Measurements from ENCODE around the gene DPH1.

Gene DPH1

GRCh38 chr17:2027528-2028233, 2.3 kb upstream of the DPH1 start:
- no peak for DNase-seq
- no peak overlapping the region for H3K27ac ChIP-seq
- peaks cover 0 to 61% (median 49%) of the 10 kb centered on the region in 4 donors for H3K4me1 ChIP-seq
- TF ChIP-seq CTCF (IDR thresholded peaks at IDR 0.05): no peak
- H3K36me3 ChIP-seq: no peaks in the 10 kb centered on the region
- intact Hi-C loops (cut with DNase I; ENCODE audit: low total_unique reads): loop anchor here (5.0 kb wide), 1 partner anchor 115 kb away; no protein-coding TSS in a partner anchor
- peaks cover 0 to 69% of the 10 kb centered on the region in 2 donors for H3K27me3 ChIP-seq
- no peaks in the 10 kb centered on the region for H3K9me3 ChIP-seq
- no peak overlapping the region for H3K4me3 ChIP-seq

GRCh38 chr17:2028234-2028614, 1.7 kb upstream of the DPH1 start:
- H3K4me3 ChIP-seq: no peak overlapping the region
- intact Hi-C loops (cut with DNase I; ENCODE audit: low total_unique reads): loop anchor here (5.0 kb wide), 1 partner anchor 116 kb away; no protein-coding TSS in a partner anchor
- no peaks in the 10 kb centered on the region for H3K9me3 ChIP-seq
- H3K4me1 ChIP-seq: peaks cover 0 to 58% (median 49%) of the 10 kb centered on the region in 4 donors
- no peak overlapping the region for H3K27ac ChIP-seq
- DNase-seq: no peak
- peaks cover 0 to under 1% (median under 1%) of the 10 kb centered on the region in 3 donors for H3K36me3 ChIP-seq
- peaks cover 0 to 63% of the 10 kb centered on the region in 2 donors for H3K27me3 ChIP-seq
- no peak for TF ChIP-seq CTCF (IDR thresholded peaks at IDR 0.05)

- Histone ChIP-seq H3K36me3 (peaks cover 0 to 6% (median 6%) of the 10 kb centered on the region in 3 donors), H3K4me3 (no peak overlapping the region), H3K4me1 (peaks cover 0 to 54% (median 44%) of the 10 kb centered on the region in 4 donors), H3K9me3 (no peaks in the 10 kb centered on the region), H3K27me3 (peaks cover 0 to 58% of the 10 kb centered on the region in 2 donors), H3K27ac (no peak overlapping the region)
- intact Hi-C loops (cut with DNase I; ENCODE audit: low total_unique reads): loop anchor here (5.0 kb wide), 1 partner anchor 116 kb away; no protein-coding TSS in a partner anchor
- no peak for TF ChIP-seq CTCF (IDR thresholded peaks at IDR 0.05)
- no peak for DNase-seq
Measured at GRCh38 chr17:2028737-2029136, 1.2 kb upstream of the DPH1 start.

GRCh38 chr17:2030779-2031163, 818 bp downstream of the DPH1 start:
- intact Hi-C loops (cut with DNase I; ENCODE audit: low total_unique reads): loop anchor here (10.0 kb wide), 2 partner anchors 316 to 376 kb away; partner anchors contain the start of gene TLCD2
- Histone ChIP-seq H3K4me3 (peak overlapping the region; percentile 87 to 96), H3K27me3 (peaks cover 0 to 38% of the 10 kb centered on the region in 2 donors), H3K9me3 (no peaks in the 10 kb centered on the region), H3K27ac (peak overlapping the region; percentile 20 to 72), H3K36me3 (peaks cover 2 to 22% (median 14%) of the 10 kb centered on the region in 3 donors), H3K4me1 (peaks cover 0 to 33% (median 24%) of the 10 kb centered on the region in 4 donors)
- no peak for DNase-seq
- peak; percentile 37 to 42 for TF ChIP-seq CTCF (IDR thresholded peaks at IDR 0.05)

- Histone ChIP-seq H3K36me3 (peaks cover 22 to 46% (median 35%) of the 10 kb centered on the region in 3 donors), H3K4me3 (no peak overlapping the region), H3K27me3 (peaks cover 0 to 16% of the 10 kb centered on the region in 2 donors), H3K4me1 (peaks cover 0 to 26% (median 17%) of the 10 kb centered on the region in 4 donors), H3K9me3 (no peaks in the 10 kb centered on the region), H3K27ac (no peak overlapping the region)
- DNase-seq: no peak
- no peak for TF ChIP-seq CTCF (IDR thresholded peaks at IDR 0.05)
- intact Hi-C loops (cut with DNase I; ENCODE audit: low total_unique reads): loop anchor here (10.0 kb wide), 2 partner anchors 318 to 378 kb away; partner anchors contain the start of gene TLCD2
Measured at GRCh38 chr17:2033153-2033552, 3.2 kb downstream of the DPH1 start.

All from tibial artery (tissue), 4 donors.